C1 segment of cervical spinal cord (tissue), 14 donors: Measurements from ENCODE around the gene GNAI2.

Source experiments
- DNase-seq, 14 donors: peaks; one replicate each; lab custom pipeline; 2025; lab: John Stamatoyannopoulos, UW

The GNAI2 gene

GRCh38 chr3:50263478-50264382, 27.7 kb downstream of the GNAI2 start:
- peak in 1 of 14 donors; percentile 51 for DNase-seq

GRCh38 chr3:50264383-50264963, 28.5 kb downstream of the GNAI2 start:
- DNase-seq, result peak in 12 of 14 donors; percentile 16 to 93 (median 73)

- peak in 1 of 14 donors; percentile 65 for DNase-seq
Observed at GRCh38 chr3:50264964-50265485, 29.0 kb downstream of the GNAI2 start.

- DNase-seq, result peak in 1 of 14 donors; percentile 52
Observed at GRCh38 chr3:50265571-50265970, 29.6 kb downstream of the GNAI2 start.

GRCh38 chr3:50266017-50266416, 30.0 kb downstream of the GNAI2 start:
- DNase-seq, result peak in 1 of 14 donors; percentile 38

- DNase-seq, result peak in 1 of 14 donors; percentile 53
Observed at GRCh38 chr3:50266836-50267235, 30.8 kb downstream of the GNAI2 start.

GRCh38 chr3:50267280-50267913, 31.4 kb downstream of the GNAI2 start:
- DNase-seq, result peak in 11 of 14 donors; percentile 26 to 81 (median 67)

GRCh38 chr3:50268276-50268675, 32.3 kb downstream of the GNAI2 start:
- peak in 2 of 14 donors; percentile 46 to 54 for DNase-seq

- peak in 9 of 14 donors; percentile 23 to 79 (median 51) for DNase-seq
Observed at GRCh38 chr3:50268703-50269451, 32.9 kb downstream of the GNAI2 start, which contains the start of gene SEMA3B. SEMA3B (plus strand) TSS chr3:50269147; CDS start chr3:50269241, 94 bp downstream.

- DNase-seq, result peak in 1 of 14 donors; percentile 25
Observed at GRCh38 chr3:50269460-50269859, 33.5 kb downstream of the GNAI2 start.

- peak in 1 of 14 donors; percentile 57 for DNase-seq
Observed at GRCh38 chr3:50269977-50270413, 34.0 kb downstream of the GNAI2 start.

GRCh38 chr3:50270422-50271224, 34.6 kb downstream of the GNAI2 start:
- DNase-seq, result peak in 4 of 14 donors; percentile 28 to 65 (median 48)

GRCh38 chr3:50271314-50271936, 35.4 kb downstream of the GNAI2 start:
- no peak for DNase-seq

GRCh38 chr3:50272538-50272910, 36.5 kb downstream of the GNAI2 start:
- peak in 1 of 14 donors; percentile 15 for DNase-seq

GRCh38 chr3:50272911-50273688, 37.1 kb downstream of the GNAI2 start:
- DNase-seq, result peak; percentile 37 to 92 (median 85)

- peak in 1 of 14 donors; percentile 27 for DNase-seq
Observed at GRCh38 chr3:50273689-50274065, 37.7 kb downstream of the GNAI2 start.

- DNase-seq, result peak in 7 of 14 donors; percentile 9 to 43 (median 34)
Observed at GRCh38 chr3:50274371-50275104, 38.5 kb downstream of the GNAI2 start.
